Effector CD4-positive, alpha-beta T cell (primary cell): ENCODE measurements around the gene PLEKHH2.
A peak's percentile ranks its signal among the peaks of the same experiment; 100 is the strongest.

Experiments
- DNase-seq: peaks from one replicate; pipeline ENCODE4 v3.0.0-alpha.2; 2020

The PLEKHH2 gene

DNA sequence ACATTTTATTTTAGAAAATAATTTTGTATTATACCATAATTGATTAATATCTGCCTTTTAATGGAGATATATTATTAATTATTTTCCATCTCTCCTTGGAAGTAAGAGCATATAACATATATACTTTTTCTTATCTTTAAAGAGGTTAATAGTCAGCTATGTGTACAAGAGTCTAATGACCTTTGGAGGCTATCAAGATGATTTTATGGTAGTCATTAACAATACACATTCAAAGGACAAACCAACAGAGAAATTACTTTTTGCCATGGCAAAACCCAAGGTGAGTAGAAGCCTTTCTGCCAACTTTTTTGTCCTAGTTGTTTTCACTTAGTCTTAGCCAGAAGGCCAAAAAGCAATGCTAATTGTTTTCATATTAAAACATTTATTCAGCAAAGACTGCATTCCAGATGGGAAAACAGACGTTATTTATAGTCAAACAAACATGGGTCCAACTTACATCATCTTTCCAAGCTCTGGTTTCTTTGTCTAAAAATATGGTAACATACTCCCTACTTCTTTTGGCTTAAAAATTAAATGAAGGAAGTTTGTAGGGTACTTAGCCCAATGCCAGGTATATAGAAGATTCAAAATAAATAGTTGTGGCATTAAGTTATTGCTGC is 127.1 kb downstream of the PLEKHH2 start:
- no peak for DNase-seq

DNA sequence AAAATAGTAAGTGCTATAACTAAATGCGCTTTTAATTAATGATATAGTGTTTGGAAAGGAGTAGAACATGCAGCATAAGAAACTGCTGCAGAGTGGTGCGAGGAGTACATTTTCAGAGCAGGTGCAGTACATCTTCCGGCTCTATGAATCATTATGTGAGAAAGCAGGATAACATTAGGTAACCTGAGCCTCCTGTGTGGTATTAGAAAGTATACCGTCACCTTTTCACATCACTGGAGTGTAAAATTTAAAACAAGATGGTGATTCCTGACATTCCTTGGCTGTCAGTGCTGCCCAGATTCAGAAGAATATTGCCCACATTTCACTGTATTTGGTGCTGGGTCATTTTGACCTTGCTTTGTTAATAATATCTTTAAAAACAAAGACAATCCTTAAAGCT is 128.9 kb downstream of the PLEKHH2 start:
- DNase-seq, result no peak

DNA sequence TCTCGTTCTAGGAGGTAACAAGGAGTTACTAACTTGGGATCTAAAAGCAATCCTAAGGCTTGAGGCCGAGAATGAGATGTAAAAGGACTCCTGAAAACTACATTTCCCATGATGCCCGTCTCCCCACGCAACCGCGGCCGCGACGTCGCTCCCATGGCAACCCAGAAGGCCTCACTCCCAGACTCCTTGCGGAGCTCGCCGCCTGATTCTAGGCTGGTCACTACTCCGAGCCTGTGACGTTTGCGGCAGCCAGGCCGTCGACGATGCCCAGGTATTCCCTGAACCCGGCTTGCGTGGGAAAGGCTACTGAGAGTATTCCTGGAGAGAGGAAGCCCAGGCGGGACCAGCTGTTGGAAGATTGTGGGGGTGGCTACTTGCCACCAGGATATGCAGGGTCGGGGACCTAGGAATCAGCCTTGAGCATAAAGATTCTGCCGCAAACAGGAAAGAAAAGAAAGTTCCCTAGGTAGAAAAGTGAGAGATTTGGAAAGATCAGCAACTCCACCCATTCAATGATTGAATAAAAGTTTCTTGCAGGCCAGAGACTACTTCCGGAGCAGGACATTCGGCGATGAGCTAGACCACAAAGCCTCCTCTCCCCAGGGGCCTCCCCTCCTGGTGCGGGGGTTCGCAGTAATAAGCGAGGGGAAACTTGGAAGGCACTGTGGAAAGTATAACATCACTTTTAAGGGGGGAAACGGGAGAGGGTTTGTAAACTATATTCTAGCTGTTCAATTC is 137.0 kb downstream of the PLEKHH2 start, which contains the start of gene DYNC2LI1:
DYNC2LI1 (plus strand) TSS at position 164 of the 738 bp plus-strand sequence; CDS start at position 264, 100 bp downstream.
- DNase-seq, result peak; percentile 61

DNA sequence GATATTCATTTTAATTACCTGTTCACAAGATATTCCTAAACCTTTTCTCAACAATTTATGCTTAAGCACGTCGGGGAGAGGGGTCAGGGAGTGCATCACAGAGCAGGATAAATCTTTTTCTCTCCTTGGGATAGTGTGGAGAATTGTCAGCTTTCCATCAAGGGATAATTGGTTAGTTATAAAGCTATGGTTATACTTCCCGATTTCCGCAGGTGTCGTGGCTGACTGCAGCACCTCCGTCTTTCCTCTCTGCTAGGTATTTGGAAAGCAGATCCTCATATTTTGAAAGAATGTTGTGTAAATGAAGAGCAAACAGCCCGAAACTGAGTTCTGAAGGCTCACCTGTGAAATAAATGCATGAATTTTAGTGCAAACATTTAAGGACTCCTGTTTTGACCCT is 137.6 kb downstream of the PLEKHH2 start:
- DNase-seq, result no peak

DNA sequence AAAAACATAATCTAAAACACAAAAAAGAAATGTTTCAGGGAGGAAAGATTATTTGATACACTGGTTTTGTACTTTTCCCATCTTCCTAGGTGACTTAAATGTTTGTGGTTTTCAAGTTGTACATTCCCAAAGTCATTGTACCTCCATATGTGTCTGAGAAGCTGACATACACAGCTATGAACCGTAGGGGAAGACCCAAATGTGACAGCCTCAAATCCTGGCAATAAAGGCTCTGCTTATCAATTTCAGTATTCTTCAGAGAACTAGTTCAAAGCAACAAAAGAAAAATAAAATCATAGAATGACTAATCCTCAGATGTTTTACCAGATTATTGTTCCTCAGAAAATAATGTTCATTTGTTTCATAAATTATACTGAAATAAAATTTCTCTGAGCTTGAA is 139.3 kb downstream of the PLEKHH2 start:
- no peak for DNase-seq

DNA sequence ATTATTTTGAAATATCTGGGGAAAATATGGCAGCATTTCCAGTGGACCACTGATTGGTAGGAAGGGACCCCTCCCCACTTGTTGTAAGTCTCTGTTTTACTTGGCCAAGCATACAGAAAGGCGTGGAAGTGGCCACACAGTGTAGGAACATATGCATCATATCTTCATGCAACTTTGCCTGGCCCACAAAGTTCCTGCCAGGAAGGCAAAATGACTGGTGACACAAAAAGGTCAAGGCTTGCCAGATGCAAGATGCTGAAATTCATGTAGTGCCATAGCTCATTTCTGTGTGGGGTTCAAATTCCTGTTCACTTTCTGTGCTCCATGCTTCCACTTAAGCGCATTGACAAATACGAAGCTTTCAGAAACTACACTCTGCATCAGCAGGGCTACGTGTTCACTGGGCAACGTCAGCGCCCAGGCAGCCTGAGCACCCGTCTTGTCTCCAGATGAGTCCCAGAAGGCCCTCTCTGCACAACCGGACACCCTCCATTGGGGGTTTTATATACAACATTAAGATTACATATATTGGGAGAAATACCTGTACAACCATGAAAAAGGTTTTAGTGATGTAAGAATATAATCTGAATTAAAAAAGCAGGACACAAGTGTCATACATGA is 140.4 kb downstream of the PLEKHH2 start:
- no peak for DNase-seq

DNA sequence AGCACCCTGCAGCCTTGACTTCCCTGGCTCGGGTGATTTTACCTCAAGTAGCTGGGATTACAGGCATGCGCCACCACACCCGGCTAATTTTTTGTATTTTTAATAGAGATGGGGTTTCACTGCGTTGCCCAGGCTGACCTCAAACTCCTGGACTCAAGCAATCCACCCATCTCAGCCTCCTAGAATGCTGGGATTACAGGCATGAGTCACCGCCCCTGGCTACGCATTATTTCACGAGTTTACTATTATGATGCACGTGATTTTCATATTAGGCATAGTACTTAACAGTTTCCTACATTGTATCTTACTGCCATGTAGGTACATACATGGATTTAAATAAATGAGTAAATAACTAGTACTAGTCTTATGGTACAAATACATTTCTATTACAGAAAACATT is 141.2 kb downstream of the PLEKHH2 start:
- no peak for DNase-seq

DNA sequence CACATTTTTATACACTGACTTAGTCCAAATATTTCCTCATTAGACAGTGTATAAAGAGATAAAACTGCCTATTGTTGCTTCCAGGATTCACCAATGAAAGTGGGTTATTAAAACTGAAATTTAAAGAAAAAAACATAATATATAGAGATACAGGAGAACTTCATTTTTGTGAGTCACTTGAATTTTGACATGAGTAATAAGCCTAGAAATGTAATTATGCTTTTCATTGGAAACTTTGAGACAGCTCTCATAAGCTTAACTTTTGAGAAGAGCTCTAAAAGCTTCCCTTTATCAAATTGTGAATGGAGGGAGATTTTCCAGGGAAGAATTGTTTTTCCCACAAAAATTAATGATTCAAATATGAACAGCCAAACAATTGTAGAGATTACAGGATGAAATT is 150.8 kb downstream of the PLEKHH2 start:
- DNase-seq, result no peak

DNA sequence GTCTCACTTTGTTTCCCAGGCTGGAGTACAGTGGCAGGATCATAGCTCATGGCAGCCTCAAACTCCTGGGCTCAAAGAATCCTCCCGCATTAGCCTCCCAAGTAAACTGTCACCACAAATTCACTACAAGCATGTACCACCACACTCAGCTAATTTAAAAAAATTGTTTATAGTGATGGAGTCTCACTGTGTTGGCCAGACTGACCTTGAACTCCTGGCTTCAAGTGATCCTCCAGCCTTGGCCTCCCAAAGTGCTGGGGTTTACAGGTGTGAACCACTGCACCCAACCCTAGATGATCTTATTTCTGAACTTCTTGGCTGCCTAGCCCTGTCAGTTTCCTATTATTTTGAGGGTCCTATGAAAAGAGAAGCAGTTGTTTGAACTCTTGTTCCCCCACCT is 151.6 kb downstream of the PLEKHH2 start:
- DNase-seq, result no peak

DNA sequence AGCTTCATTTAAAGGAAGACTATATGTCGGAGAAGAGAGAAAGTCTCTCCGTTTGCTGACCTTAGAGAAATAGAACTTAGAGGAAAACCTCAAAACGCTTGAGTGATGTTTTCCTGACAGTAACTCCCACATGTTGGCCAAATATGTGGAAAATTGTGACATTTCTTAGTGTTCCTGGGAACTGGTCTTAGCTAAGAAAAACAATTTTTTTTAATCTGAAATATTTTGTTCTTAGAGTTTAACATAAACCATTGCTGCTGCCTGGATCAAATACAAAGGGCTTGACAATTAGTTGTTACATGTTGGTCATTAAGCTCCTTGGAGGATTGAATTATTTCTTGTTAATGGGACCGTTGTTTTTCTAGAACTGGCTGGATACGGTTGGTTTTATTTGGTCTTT is 153.1 kb downstream of the PLEKHH2 start:
- no peak for DNase-seq

DNA sequence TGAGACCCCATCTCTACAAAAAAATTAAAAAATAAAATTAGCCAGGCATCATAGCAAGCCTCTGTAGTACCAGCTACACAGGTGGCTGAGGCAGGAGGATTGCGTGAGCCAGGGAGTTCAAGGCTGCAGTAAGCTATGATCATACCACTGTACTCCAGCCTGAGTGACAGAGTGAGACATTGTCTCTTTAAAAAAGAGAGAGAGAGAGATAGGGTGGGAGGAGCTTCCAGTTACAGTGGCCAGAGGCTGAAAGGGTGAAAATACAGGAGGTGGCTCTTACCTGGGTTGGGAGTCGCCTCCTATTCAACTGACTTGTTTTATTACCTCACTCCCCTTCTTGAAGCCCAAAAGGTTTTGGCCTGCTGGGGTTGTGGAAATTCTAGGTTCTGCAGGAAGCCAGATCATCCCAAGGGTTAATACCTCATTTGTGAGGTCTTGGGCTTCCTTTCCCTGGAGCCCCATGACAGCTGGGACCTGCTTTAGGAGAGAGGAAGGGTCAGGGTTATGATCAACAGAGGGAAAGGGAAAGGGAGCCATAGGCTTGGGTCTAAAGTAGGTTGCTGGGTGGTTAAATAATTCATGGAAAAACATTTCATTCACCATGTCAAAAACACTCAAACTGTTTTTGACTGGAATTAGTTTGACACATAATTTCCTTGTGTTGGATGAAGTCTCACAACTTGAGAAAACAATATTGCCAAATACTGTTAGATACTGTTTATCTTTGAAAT is 154.1 kb downstream of the PLEKHH2 start:
- DNase-seq, result no peak

DNA sequence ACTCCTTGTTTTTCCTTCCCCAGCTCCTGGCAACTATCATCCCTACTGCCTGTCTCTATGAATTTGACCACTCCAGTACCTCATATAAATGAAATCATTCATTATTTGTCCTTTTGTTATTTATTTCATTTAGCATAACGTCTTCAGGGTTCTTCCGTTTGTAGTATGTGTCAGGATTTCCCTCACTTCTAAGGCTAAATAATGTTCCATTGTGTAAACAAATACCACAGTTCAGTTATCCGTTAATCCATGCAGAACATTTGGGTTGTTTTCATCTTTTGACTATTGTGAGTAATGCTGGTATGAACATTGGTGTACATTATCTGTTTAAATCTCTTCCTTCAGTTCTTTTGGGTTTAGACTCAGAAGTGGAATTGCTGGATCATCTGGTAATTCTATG is 155.6 kb downstream of the PLEKHH2 start:
- DNase-seq, result no peak

DNA sequence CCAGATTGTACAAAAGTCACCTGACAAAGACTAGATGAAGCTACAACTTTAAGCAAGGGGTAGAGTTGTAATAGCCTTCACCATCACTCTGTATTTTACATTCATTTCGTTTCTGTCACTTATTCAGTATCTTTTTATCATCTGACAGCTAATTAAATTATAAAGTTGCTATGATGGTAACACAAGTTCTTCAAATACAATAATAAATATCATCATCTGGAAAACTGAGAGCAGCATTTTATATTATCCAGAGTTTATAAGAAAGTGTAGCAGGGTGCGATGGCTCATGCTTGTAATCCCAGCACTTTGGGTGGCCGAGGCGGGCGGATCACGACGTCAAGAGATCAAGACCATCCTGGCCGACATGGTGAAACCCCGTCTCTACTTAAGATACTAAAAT is 157.9 kb downstream of the PLEKHH2 start:
- DNase-seq, result no peak

DNA sequence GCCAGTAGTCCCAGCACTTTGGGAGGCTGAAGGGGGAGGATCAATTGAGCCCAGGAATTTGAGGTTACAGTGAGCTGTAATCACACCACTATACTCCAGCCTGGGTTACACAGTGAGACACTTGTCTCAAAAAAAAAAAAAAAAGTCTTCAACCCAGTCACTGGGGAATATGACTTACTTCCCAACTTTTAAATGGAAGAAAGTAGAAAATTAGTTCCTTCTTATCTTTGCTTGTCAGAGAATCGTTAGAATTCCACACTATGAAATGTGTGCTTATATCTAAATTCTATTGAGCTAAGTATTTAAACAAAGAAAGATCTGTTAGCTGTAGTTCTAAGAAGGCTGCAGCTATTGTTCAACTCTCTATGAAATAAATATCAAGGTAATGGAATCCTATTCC is 159.1 kb downstream of the PLEKHH2 start:
- DNase-seq, result no peak

DNA sequence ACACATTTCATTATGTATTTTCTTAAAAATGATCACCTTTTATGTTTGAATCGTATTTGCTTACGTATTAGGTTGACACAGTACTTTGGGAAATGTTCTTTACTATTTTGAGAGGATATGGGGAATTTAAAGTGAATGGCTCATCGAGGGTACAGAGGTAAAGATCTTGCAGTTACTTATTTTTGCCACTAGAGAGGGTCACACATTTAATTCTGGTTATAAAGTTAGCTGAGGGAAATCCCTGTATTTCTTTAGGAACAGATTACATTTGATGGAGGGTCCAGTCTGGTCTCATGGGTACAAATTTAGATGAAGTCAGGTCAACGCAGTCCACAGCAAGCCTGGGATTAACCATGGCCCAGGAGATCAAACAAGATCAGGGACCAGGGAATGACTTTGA is 161.2 kb downstream of the PLEKHH2 start:
- DNase-seq, result no peak

DNA sequence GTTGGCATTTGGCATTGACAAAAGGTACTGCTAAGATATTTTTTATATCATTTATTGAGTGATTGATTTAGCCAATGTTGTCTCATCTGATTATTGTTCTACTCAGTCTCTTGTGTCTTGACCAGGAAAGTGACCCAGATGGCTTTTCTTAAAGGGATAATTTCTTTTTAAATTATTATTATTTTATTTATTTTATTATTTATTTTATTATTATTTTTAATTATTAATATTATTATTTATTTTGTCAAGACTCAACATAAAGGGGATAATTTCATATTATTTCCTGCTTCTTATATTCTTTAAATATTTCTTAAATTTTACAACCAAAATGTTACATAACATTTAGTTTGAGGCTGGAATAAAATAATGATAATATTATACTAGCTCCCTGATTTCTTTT is 163.8 kb downstream of the PLEKHH2 start:
- no peak for DNase-seq

DNA sequence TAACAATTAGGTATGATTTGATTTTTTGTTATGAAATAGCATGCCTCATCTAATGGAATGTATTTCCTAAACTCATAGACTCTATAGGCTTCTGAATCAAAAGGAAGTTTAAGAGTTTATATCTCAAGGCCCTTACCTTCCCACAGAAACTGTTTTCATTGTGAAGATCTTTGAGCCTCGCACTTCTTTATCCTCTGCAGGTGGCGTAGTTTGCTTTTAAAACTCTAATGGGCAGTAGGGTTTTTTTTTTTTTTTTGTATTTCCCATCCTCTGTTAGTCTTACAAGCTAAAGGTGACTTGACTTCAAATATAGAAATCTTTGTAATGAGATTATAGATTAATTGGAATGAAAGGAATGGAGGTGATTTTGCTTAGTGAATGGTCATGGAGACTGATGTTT is 165.1 kb downstream of the PLEKHH2 start:
- no peak for DNase-seq

DNA sequence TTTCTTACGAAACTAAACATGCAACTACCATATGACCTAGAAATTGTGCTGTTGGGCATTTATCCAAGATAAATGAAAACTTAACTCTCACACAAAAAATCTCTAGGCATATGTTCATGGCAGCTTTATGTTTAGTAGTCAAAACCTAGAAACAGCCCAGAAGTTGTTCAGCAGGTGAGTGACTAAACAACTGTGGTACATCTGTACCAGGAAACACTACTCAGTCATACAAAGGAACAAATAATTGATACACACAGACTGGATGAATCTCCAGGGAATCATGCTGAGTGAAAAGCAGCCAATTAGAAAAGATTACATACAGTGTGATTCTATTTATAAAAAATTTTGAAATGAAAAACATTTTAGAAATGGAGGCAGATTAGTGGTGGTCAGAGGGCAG is 166.1 kb downstream of the PLEKHH2 start:
- DNase-seq, result no peak

DNA sequence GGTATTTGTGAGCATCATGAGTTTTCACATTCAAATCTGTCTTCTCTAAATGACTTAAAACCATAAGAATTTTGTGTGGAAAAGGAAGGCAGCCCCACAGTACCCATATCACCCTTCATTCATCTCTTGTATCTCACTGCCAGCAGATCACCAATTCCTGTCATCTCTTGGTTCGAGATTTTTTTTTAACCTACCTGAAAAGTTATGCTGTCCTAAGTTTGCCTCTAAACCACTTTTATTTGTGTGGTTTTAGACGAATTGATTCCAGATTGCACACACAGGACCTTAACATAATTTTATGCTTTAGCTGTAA is 169.6 kb downstream of the PLEKHH2 start:
- no peak for DNase-seq

DNA sequence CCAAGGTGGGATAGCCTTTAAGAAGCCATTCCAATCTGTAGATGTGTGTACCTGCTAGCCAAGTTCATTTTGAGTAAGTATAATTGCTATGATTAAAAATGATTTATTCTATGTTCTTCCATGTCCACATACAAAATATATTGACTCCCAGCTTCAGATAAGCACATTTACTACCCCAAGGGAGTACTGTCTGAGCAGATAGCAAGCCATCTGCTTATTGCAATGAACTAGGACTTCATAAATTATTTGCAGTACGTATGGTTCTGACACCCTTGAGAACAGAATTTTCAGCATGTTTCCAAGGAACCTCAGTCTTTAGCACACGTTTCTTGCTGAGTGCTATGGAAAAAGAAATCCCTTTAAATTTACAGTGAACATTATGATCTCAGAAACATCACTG is 173.4 kb downstream of the PLEKHH2 start:
- DNase-seq, result no peak

DNA sequence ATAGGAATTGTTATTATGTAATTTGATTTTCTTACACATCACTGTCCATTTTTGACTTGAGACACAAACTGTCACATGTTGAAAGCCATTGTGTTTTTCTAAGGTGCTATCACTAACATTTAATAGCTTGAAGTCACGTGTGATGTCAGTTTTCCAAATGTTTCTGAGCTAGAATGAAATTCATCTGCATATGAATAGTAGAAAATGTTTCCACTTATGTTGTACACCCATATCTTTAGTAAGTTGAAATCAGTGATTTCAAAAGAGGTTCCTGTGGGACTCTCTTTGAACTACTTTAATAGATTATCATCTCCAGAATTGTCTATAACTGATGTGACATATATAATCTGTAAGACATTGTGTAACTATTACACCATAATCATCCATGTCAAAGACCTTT is 173.8 kb downstream of the PLEKHH2 start:
- DNase-seq, result no peak

DNA sequence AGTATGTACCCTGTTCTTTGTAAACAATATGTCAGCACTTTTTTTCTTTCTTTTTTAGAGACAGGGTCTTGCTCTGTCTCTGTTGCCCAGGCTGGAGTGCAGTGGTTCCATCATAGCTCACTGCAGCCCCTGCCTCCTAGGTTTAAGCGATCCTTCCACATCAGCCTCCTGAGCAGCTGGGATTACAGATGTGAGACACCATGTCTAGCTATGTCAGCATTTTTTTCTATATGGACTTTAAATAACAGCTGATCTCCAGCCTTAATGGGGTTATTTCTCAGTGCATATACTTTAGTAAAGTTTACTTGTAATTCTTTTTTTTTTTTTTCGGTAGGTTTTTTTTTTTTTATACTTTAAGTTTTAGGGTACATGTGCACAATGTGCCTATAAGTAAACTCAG is 174.9 kb downstream of the PLEKHH2 start:
- no peak for DNase-seq

DNA sequence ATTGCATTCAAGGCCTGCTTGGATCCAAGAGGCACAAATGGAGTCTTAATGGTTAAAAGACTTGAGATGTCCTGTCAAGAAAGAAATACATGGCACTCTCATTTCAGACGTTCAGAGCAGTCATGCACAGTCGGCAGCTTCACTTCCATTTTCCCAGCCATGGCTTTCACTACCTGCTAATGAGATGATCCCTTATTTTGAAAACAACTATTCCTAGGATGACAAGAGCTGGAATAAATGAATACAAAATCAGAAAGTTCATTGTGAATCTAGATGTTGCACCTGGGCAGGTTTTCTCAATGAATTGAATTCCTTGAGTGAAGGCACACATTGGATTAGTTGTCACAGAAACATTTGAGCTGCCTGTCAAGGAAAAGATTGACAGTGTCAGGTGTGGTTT is 175.9 kb downstream of the PLEKHH2 start:
- DNase-seq, result no peak

DNA sequence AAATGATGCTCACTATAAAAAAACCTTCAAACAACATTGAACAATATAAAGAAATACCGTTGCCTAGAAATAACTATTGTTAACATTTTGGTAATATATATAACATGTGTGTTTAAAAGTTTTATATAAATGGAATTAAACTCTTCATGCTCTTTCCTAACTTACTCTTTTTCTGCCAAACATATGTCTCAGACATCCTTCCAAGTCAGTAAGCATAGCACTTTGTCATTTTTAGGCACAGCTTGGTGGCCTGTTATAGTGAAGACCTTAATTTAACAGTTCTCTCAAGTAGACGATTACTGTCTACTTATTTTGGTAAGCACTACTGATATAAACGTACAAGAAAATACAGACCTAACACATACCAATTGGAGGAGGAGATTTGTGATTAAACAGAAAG is 177.7 kb downstream of the PLEKHH2 start:
- DNase-seq, result no peak
